GM12878 (cell line): Measurements from ENCODE around the gene MBNL1. TPM values are rescaled to one million over a fixed set of nuclear protein-coding genes. Genes with fewer than 3 reads are reported as not detected.

Experiments used
- ATAC-seq: fragments of 200-7000 bp; cut with Tn5 transposase; 3 replicates; pipeline ENCODE4 v1.9.1; 2020; ENCODE audit warnings: mild to moderate bottlenecking, moderate library complexity
- BruUV-seq: library from RNA; stranded (reverse); fragments of 400-500 nt; replicated peaks from 2 replicates; lab custom pipeline; 2021; lab: Mats Ljungman, UMichigan
- CTCF ChIA-PET: fragments of 300-600 bp; sonication (Branson Sonifier 250); formaldehyde crosslinking; extraction: SDS; loops from one replicate; lab custom pipeline; 2021; ENCODE audit warnings: inconsistent platforms; lab: Yijun Ruan, JAX
- POLR2A ChIA-PET: fragments of 350-600 bp; formaldehyde crosslinking; extraction: SDS; loops from one replicate; lab custom pipeline; 2021; ENCODE audit warnings: inconsistent platforms; lab: Charles Lee
- RAD21 ChIA-PET: fragments of 300-600 bp; sonication (Branson Sonifier 250); formaldehyde crosslinking; loops from one replicate; lab custom pipeline; 2023; ENCODE audit warnings: antibody characterized with exemption; ENCODE audit not compliant: unreplicated experiment; lab: Charles Lee
- SMC1A ChIA-PET: fragments of 300-600 bp; sonication (Branson Sonifier 250); formaldehyde crosslinking; loops from one replicate; lab custom pipeline; 2023; ENCODE audit not compliant: unreplicated experiment, uncharacterized antibody; lab: Charles Lee
- DNase-seq: peaks from one replicate; pipeline ENCODE4 v3.0.0-alpha.2; 2011; ENCODE audit warnings: low read depth, low spot score
- FAIRE-seq: peaks from 3 replicates; lab custom pipeline; 2011; peaks lifted over from hg19 to GRCh38; lab: Jason Lieb, UNC
- H2AFZ ChIP-seq: 2 replicates; pipeline ENCODE4 v1.6.0; 2011; ENCODE audit warnings: low read depth, low read length, control low read depth; ENCODE audit not compliant: control insufficient read depth
- H3K27ac ChIP-seq: 2 replicates; pipeline ENCODE4 v1.5.1; 2011; ENCODE audit warnings: control low read depth; ENCODE audit not compliant: control insufficient read depth, insufficient read depth
- H3K27me3 ChIP-seq, 2 experiments: replicated peaks in 1 of 2; 2 replicates each; pipeline versions ENCODE4 v1.6.0 to v1.6.1; 2011; ENCODE audit warnings: low read length in 1 of 2; ENCODE audit not compliant: control insufficient read depth in 2 of 2, insufficient read depth in 2 of 2
- H3K36me3 ChIP-seq, 2 experiments: 2 replicates each; pipeline ENCODE4 v1.5.1; 2011; ENCODE audit warnings: low read length in 1 of 2; ENCODE audit not compliant: control insufficient read depth in 2 of 2, insufficient read depth in 2 of 2
- H3K4me1 ChIP-seq: 2 replicates; pipeline ENCODE4 v1.6.1; 2011; ENCODE audit warnings: mild to moderate bottlenecking, low read length, moderate library complexity, mixed read lengths; ENCODE audit not compliant: control insufficient read depth, insufficient read depth
- H3K4me2 ChIP-seq: 2 replicates; pipeline ENCODE4 v1.6.0; 2011; ENCODE audit warnings: control low read depth; ENCODE audit not compliant: control insufficient read depth, insufficient read depth
- H3K4me3 ChIP-seq: fragments of 200-600 bp; sonication (generic); 2 replicates; pipeline ENCODE4 v1.5.1; 2016
- H3K79me2 ChIP-seq: 2 replicates; pipeline ENCODE4 v1.6.0; 2011; ENCODE audit warnings: low read length; ENCODE audit not compliant: control insufficient read depth, insufficient read depth
- H3K9ac ChIP-seq: 2 replicates; pipeline ENCODE4 v1.8.0; 2011; ENCODE audit warnings: low read length, control low read depth, mixed read lengths; ENCODE audit not compliant: control insufficient read depth, insufficient read depth
- H3K9me3 ChIP-seq: replicated peaks from 3 replicates; pipeline ENCODE4 v1.5.1; 2011; ENCODE audit warnings: mild to moderate bottlenecking, low read length; ENCODE audit not compliant: control insufficient read depth, insufficient read depth
- H4K20me1 ChIP-seq: 2 replicates; pipeline ENCODE4 v1.6.0; 2011; ENCODE audit not compliant: control insufficient read depth, insufficient read depth
- ASH2L ChIP-seq: fragments of 300-600, 200-600 bp; sonication (generic); IDR thresholded peaks from 2 replicates; pipeline ENCODE4 v1.6.1; 2017; ENCODE audit warnings: low read depth, mild to moderate bottlenecking, borderline replicate concordance
- ATF7 ChIP-seq: fragments of 450-650 bp; IDR thresholded peaks from 2 replicates; pipeline ENCODE4 v1.6.1; 2016; ENCODE audit warnings: low read depth, mild to moderate bottlenecking
- BMI1 ChIP-seq: fragments of 450-650 bp; IDR thresholded peaks from 2 replicates; pipeline ENCODE4 v1.6.1; 2016; ENCODE audit warnings: mild to moderate bottlenecking, moderate library complexity, borderline replicate concordance
- BRCA1 ChIP-seq: IDR thresholded peaks from 2 replicates; pipeline ENCODE4 v1.6.1; 2011; ENCODE audit warnings: low read depth, low read length, improper control_type of control experiment
- CEBPB ChIP-seq, 2 experiments: fragments of 150-350 bp in 1 of 2; IDR thresholded peaks; 2 replicates each; pipeline ENCODE4 v1.6.1; 2012 to 2014; ENCODE audit warnings: low read depth in 2 of 2, low read length in 2 of 2, borderline replicate concordance in 1 of 2, inconsistent platforms in 1 of 2
- CHD2 ChIP-seq: IDR thresholded peaks from 2 replicates; pipeline ENCODE4 v1.6.1; 2011; ENCODE audit warnings: low read depth, low read length, improper control_type of control experiment, borderline replicate concordance
- EED ChIP-seq: sonication (generic); IDR thresholded peaks from 2 replicates; pipeline ENCODE4 v1.6.1; 2016; ENCODE audit warnings: antibody characterized with exemption, low read depth
- IKZF2 ChIP-seq, 2 experiments: fragments of 450-650 bp; IDR thresholded peaks; 2 replicates each; pipeline ENCODE4 v1.6.1; 2017; ENCODE audit warnings: mild to moderate bottlenecking in 2 of 2, moderate library complexity in 2 of 2
- IRF4 ChIP-seq: IDR thresholded peaks from 2 replicates; pipeline ENCODE4 v1.6.1; 2011; ENCODE audit warnings: low read depth, low read length
- KDM1A ChIP-seq: fragments of 200-600 bp; sonication (generic); IDR thresholded peaks from 2 replicates; pipeline ENCODE4 v1.6.1; 2016; ENCODE audit warnings: borderline replicate concordance
- PAX5 ChIP-seq: IDR thresholded peaks from 2 replicates; pipeline ENCODE4 v1.6.1; 2011; ENCODE audit warnings: low read depth, low read length, borderline replicate concordance
- PBX3 ChIP-seq: IDR thresholded peaks from 2 replicates; pipeline ENCODE4 v1.6.1; 2011; ENCODE audit warnings: mild to moderate bottlenecking, low read depth, low read length, moderate library complexity; ENCODE audit not compliant: insufficient replicate concordance
- SMAD1 ChIP-seq: fragments of 450-650 bp; IDR thresholded peaks from 2 replicates; pipeline ENCODE4 v1.6.1; 2018; ENCODE audit warnings: mild to moderate bottlenecking, low read depth; ENCODE audit not compliant: partially characterized antibody
- SPI1 ChIP-seq: IDR thresholded peaks from 2 replicates; pipeline ENCODE4 v1.6.1; 2011; ENCODE audit warnings: low read depth, mild to moderate bottlenecking, low read length, moderate library complexity, borderline replicate concordance; ENCODE audit not compliant: insufficient read depth
- SRF ChIP-seq, 2 experiments: IDR thresholded peaks; 2 replicates each; pipeline ENCODE4 v1.6.1; 2011; ENCODE audit warnings: low read depth in 2 of 2, low read length in 2 of 2, mild to moderate bottlenecking in 1 of 2, moderate library complexity in 1 of 2
- WRNIP1 ChIP-seq: IDR thresholded peaks from 2 replicates; pipeline ENCODE4 v1.6.1; 2011; ENCODE audit warnings: low read depth, low read length, improper control_type of control experiment, borderline replicate concordance
- ZNF24 ChIP-seq: fragments of 450-650 bp; IDR thresholded peaks from 2 replicates; pipeline ENCODE4 v1.6.1; 2017; ENCODE audit warnings: antibody characterized with exemption, mild to moderate bottlenecking
- ZSCAN29 ChIP-seq: fragments of 450-650 bp; IDR thresholded peaks from 2 replicates; pipeline ENCODE4 v1.6.1; 2017; ENCODE audit warnings: mild to moderate bottlenecking, moderate library complexity
- WGBS: methylation state at CpG from one replicate; pipeline ENCODE4 v1.1.6; 2016; ENCODE audit warnings: low lambda C conversion rate; ENCODE audit not compliant: insufficient replicate concordance, insufficient coverage; ENCODE audit errors: missing lambda C conversion rate; 5-methylcytosine and 5-hydroxymethylcytosine counted together
- in situ Hi-C: fragments of 300-500 bp; cut with MboI; formaldehyde crosslinking; loops from 9 replicates; pipeline ENCODE4 v1.14.3; 2018; ENCODE audit warnings: mixed read lengths
- intact Hi-C: fragments of 100-400 bp; cut with micrococcal nuclease; formaldehyde crosslinking; loops from one replicate; pipeline ENCODE4 v1.14.2; 2022; ENCODE audit not compliant: unreplicated experiment
- polyA plus RNA-seq, 11 experiments: library from polyadenylated mRNA; depleted of rRNA in 4 of 11; unstranded in 6 of 11; stranded (reverse) in 5 of 11; fragments of >200 nt; fragmentation: Nextera tagmentation in 4 of 11; fragmentation: Illumina TruSeq in 1 of 11; extraction: Ambion mirVana in 4 of 11; extraction: Trizol in 1 of 11; gene quantifications; 1 replicate in 1 of 11; 2 replicates in 10 of 11; pipeline versions ENCODE4 v1.2.1 to v1.2.3, GENCODE V29; 2011 to 2016; ENCODE audit warnings: inconsistent platforms in 2 of 11, missing spikeins in 2 of 11, low read depth in 1 of 11
- total RNA-seq, 4 experiments: library from RNA; depleted of rRNA in 3 of 4; stranded (reverse); fragments of >200 nt in 3 of 4; fragmentation: Illumina TruSeq in 1 of 4; extraction: Trizol in 1 of 4; gene quantifications; 2 replicates each; pipeline versions ENCODE4 v1.2.1 to v1.2.3, GENCODE V29; 2013 to 2021

Gene MBNL1
- total and polyA plus RNA-seq, 10 of the 15 experiments (the other 5 are each of a cell fraction or from before 2014, with no cell fraction given) = 59.6 to 337 (median 143) TPM

- Histone ChIP-seq H2AFZ (no peak overlapping the region), H3K9me3 (no peaks in the 10 kb centered on the region), H3K4me2 (no peak overlapping the region), H3K4me1 (peaks cover 20% of the 10 kb centered on the region), H3K36me3 (no peaks in the 10 kb centered on the region), H4K20me1 (no peaks in the 10 kb centered on the region), H3K27ac (no peak overlapping the region), H3K27me3 (no peaks in the 10 kb centered on the region), H3K9ac (no peak overlapping the region), H3K4me3 (no peak overlapping the region), H3K79me2 (peaks cover 8% of the 10 kb centered on the region)
- ChIA-PET SMC1A (interaction anchor here (0.6 to 10.8 kb wide), 13 partner anchors 9 to 184 kb away, joined by 3 to 160 read pairs (median 15); partner anchors contain the start of gene MBNL1), CTCF (interaction anchor here (1.2 to 2.3 kb wide), 3 partner anchors 9 to 76 kb away, joined by 5 to 8 read pairs (median 5); partner anchors contain the start of gene MBNL1), RAD21 (interaction anchor here (1.0 to 7.5 kb wide), 5 partner anchors 15 to 123 kb away, joined by 3 to 108 read pairs (median 3); no protein-coding TSS in a partner anchor), POLR2A (interaction anchor here (1.4 to 4.9 kb wide), 2 partner anchors 9 to 23 kb away, joined by 4 to 40 read pairs; partner anchors contain the start of gene MBNL1)
- TF ChIP-seq IKZF2 (IDR thresholded peaks at IDR 0.05) (no peak), ATF7 (no peak), ZSCAN29 (no peak), CHD2 (no peak), SPI1 (no peak), PAX5 (no peak)
- BruUV-seq = no TSS peak
- intact Hi-C loops = no loop called here
- WGBS = 98% methylated on average over 2 of the region's 2 CpGs
- DNase-seq = no peak
- no peak for FAIRE-seq
- ATAC-seq = no peak
- in situ Hi-C loops = no loop called here
Measured at GRCh38 chr3:152259468-152259867, 9.3 kb upstream of the MBNL1 start.

- in situ Hi-C loops = no loop called here
- POLR2A ChIA-PET = interaction anchor here (1.4 kb wide), 1 partner anchor 22 kb away, joined by 4 read pairs; no protein-coding TSS in a partner anchor
- Histone ChIP-seq H2AFZ (no peak overlapping the region), H3K9me3 (no peaks in the 10 kb centered on the region), H3K4me1 (peaks cover 16% of the 10 kb centered on the region), H4K20me1 (no peaks in the 10 kb centered on the region), H3K79me2 (peaks cover 7% of the 10 kb centered on the region), H3K27me3 (no peaks in the 10 kb centered on the region), H3K27ac (no peak overlapping the region), H3K4me3 (no peak overlapping the region), H3K4me2 (no peak overlapping the region), H3K9ac (no peak overlapping the region), H3K36me3 (no peaks in the 10 kb centered on the region)
- DNase-seq (no peak), FAIRE-seq (no peak), ATAC-seq (no peak)
- SMC1A ChIA-PET = interaction anchor here (0.7 to 10.8 kb wide), 8 partner anchors 8 to 122 kb away, joined by 3 to 160 read pairs (median 10); partner anchors contain the start of gene MBNL1
- intact Hi-C loops = no loop called here
- WGBS = 97% methylated on average over 3 of the region's 3 CpGs
- RAD21 ChIA-PET = interaction anchor here (1.0 to 2.6 kb wide), 3 partner anchors 56 to 122 kb away, joined by 3 to 11 read pairs (median 3); no protein-coding TSS in a partner anchor
- no TSS peak for BruUV-seq
- CTCF ChIA-PET = interaction anchor here (1.2 to 2.3 kb wide), 5 partner anchors 8 to 183 kb away, joined by 3 to 8 read pairs (median 5); partner anchors contain the start of gene MBNL1
- TF ChIP-seq ASH2L (no peak), CHD2 (no peak), WRNIP1 (no peak), IRF4 (no peak), ZNF24 (no peak), CEBPB (IDR thresholded peaks at IDR 0.05; ENCODE audit: borderline replicate concordance in 1 of 2, low read depth in 2 of 2, low read length in 2 of 2) (no peak), BRCA1 (no peak), SMAD1 (no peak), EED (no peak), SRF (IDR thresholded peaks at IDR 0.05; ENCODE audit: low read depth in 2 of 2, low read length in 2 of 2) (no peak), PBX3 (no peak), KDM1A (no peak), BMI1 (no peak)
Measured at GRCh38 chr3:152260026-152260425, 8.7 kb upstream of the MBNL1 start.
